AG09319 (cell line): ENCODE results near the gene CRISPLD2.
"Not testable (repeated sequence)": the region's sequence is repeated elsewhere in the genome, so short reads cannot be mapped to it uniquely, and the experiment has no call there.

Experiments
- DNase-seq: peaks from one replicate; pipeline ENCODE4 v3.0.0-alpha.2; 2010; ENCODE audit warnings: low read depth; ENCODE audit errors: extremely low read depth
- CTCF ChIP-seq: IDR thresholded peaks from 2 replicates; pipeline ENCODE4 v1.5.1; 2011; ENCODE audit warnings: low read depth, mild to moderate bottlenecking, inconsistent platforms, low read length, moderate library complexity

CRISPLD2 gene

GRCh38 chr16:84868328-84868727 is 48.5 kb downstream of the CRISPLD2 start:
- DNase-seq, result no peak
- TF ChIP-seq CTCF, result no peak

GRCh38 chr16:84868829-84869472 is 49.2 kb downstream of the CRISPLD2 start:
- no peak for DNase-seq
- TF ChIP-seq CTCF, result no peak

- TF ChIP-seq CTCF, result no peak
- no peak for DNase-seq
Observed at GRCh38 chr16:84869473-84869845, 49.7 kb downstream of the CRISPLD2 start.

GRCh38 chr16:84872971-84873370 is 53.2 kb downstream of the CRISPLD2 start:
- DNase-seq, result not testable (repeated sequence)

- no peak for DNase-seq
- TF ChIP-seq CTCF, result no peak
Observed at GRCh38 chr16:84874004-84874435, 54.2 kb downstream of the CRISPLD2 start.

- TF ChIP-seq CTCF, result no peak
- DNase-seq, result no peak
Observed at GRCh38 chr16:84874553-84874952, 54.8 kb downstream of the CRISPLD2 start.

- TF ChIP-seq CTCF, result no peak
- no peak for DNase-seq
Observed at GRCh38 chr16:84874983-84875382, 55.2 kb downstream of the CRISPLD2 start.

GRCh38 chr16:84875846-84876245 is 56.1 kb downstream of the CRISPLD2 start:
- TF ChIP-seq CTCF, result no peak
- DNase-seq, result no peak
